HG03045 (cell line): ENCODE results near the gene PDLIM5.
"Not testable (repeated sequence)": the region's sequence is repeated elsewhere in the genome, so short reads cannot be mapped to it uniquely, and the experiment has no call there.

ENCODE experiments used
- ATAC-seq: cut with Tn5 transposase; IDR thresholded peaks from one replicate; pipeline ENCODE4 v1.9.1; 2021; ENCODE audit warnings: mild to moderate bottlenecking, moderate library complexity; ENCODE audit not compliant: unreplicated experiment

PDLIM5 gene

GRCh38 chr4:94639298-94639697 is 187.6 kb downstream of the PDLIM5 start:
- ATAC-seq = no peak

DNA sequence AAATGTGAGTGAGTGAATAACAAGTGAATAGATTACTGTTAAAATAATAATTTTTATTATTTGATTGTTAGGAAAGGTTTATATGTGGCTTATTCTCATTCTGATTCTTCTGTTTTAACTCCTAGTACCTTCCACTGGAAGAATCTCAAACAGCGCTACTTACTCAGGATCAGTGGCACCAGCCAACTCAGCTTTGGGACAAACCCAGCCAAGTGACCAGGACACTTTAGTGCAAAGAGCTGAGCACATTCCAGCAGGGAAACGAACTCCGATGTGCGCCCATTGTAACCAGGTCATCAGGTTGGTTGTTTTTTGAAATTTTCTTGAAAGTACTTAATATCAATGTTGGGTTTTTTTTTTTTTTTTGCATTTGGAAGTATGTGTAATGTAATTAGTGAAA is 188.4 kb downstream of the PDLIM5 start:
- no peak for ATAC-seq

GRCh38 chr4:94641702-94642560 is 190.2 kb downstream of the PDLIM5 start:
- ATAC-seq = no peak

DNA sequence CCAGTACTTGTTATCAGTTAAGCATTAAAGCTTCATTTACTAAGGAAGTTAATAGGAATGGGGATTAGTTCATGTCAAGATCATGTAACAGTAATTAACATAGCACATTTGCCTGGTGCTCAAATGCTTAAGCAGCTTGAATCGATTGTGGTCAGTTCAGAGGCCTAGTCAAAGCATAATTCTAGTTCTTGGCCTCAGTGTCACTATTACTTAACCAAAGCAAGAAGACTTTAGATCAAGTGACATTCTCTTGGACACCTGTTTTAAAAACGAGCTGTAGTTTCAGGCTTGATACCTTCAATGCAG is 190.8 kb downstream of the PDLIM5 start:
- no peak for ATAC-seq

DNA sequence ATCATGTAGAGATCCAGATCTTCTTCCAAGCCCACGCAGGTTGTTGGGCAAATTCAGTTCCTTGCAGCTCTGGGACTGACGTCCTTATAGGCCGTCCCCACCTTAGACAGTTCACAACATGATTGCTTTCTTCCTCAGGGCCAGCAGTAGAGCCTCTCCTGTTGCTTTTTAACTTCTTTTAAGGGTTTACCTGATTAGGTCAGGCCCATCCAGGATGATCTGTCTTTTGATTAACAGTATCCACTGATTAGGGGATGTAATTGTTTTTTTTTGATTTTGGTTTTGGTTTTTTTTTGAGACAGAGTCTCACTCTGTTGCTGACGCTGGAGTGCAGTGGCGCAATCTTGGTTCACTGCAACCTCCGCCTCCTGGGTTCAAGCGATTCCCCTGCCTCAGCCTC is 197.0 kb downstream of the PDLIM5 start:
- ATAC-seq = no peak

DNA sequence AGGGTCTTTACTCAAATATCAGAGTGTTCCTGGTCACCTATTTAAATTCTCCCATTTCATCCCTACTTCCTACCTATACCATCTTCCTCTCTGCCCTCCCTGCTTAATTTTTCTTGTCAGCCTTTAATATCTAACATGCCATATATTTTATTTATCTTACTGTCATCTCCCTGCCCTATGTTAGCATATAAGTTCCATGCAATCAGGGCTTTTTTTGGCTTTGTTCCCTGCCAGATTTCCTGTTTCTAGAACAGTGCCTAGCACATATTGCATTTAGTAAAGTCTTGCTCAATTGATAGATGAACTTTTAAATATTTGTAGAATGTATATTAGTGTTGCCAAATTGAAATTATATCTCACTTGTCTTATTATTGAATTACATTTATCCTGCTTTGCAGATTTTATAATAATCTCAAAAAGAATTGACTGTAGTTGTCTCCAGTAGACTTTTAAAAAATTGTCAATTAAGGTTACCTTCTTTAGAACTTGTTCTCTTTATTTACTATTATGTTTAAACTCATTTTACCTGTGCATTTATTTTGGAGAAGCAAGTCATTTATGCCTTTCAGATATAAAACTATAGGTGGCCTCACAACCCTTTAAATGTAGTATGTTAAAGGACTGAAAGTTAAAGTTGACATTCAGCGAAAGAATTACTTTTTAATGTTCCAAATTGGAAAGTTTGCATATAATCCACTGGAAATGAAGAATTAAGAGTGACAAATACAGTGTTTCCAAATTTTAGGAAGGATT is 197.8 kb downstream of the PDLIM5 start:
- no peak for ATAC-seq

- ATAC-seq = no peak
Measured at GRCh38 chr4:94650134-94650495, 198.4 kb downstream of the PDLIM5 start.

GRCh38 chr4:94650690-94651089 is 198.9 kb downstream of the PDLIM5 start:
- ATAC-seq = no peak

DNA sequence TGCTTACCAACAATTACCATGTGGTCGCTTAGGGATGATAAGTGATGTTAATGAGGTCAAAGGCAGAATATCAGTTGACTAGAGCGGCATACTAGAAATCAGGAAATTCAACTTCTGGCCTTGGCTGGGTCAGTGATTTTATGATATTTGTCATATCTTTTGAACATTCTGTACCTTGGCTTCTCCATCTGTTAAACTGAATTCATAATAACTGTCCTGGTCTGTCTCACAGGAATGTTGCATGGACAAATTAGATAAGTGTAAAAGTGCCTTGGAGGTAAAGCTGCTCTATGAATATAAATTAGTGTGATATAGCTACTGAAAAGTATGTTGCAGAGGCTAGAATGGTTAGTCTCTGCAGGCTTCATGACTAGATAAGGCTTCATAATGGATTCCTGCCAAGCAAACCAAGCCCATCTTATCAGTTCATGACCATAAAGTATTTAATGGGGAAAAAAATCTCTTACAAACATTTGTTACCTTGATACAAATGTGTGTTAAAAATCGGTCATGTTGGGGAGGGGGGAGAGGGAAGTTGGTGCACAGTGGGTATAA is 201.4 kb downstream of the PDLIM5 start:
- ATAC-seq = no peak

DNA sequence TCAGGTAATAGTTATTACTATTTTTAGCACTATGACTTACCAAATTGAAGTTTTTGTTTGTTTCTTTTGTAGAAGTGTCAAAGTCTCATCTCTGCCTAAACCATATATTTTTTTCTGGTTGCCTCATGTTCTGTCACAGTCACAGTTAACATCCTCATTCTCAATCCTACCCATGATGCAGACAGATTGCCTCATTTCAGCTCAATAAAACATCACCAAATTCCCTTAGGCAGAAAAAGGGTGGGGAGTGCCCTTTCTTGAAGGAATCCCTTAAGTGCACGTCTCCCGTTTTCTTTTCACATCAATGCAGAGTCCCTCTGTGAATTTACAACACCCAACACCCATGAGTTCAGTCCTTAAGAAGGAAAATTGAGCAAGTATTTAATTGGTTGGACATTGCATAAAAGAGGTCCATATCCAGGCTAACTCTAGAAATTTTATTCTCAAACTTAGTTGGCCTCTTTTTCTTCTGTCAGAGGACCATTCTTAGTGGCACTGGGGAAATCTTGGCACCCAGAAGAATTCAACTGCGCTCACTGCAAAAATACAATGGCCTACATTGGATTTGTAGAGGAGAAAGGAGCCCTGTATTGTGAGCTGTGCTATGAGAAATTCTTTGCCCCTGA is 202.4 kb downstream of the PDLIM5 start:
- no peak for ATAC-seq

DNA sequence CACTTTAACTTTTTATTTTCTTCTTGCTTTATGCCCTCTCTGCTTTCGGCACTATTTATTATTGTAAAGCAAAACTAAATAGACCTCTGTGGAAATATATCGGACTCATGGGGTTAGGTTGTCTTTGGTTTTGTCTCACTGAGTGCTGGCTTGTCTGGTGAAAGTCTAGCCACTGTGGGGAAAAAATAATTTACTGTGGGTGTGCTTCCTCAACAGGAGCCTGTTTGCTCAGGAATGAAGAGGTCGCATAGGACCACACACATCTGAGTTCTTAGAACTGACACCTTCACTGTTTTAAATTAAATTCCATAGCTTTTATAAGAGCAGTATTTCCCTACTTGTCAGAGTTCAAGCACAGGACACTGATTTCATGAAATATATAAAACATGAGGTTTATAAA is 203.0 kb downstream of the PDLIM5 start:
- ATAC-seq = no peak

GRCh38 chr4:94660614-94661013 is 208.9 kb downstream of the PDLIM5 start:
- no peak for ATAC-seq

DNA sequence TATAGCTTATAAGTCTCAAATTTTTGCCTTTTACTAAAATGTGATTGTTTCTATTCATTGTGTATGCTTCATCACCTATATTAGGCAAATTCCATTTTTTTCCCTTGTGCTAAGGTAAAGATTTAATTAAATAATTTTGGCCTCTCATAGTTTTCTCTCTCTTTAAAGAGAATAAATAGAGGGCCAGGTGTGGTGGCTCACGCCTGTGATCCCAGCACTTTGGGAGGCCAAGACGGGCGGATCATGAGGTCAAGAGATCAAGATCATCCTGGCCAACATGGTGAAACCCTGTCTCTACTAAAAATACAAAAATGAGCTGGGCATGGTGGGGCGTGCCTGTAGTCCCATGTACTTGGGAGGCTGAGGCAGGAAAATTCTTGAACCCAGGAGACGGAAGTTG is 213.3 kb downstream of the PDLIM5 start:
- not testable (repeated sequence) for ATAC-seq

DNA sequence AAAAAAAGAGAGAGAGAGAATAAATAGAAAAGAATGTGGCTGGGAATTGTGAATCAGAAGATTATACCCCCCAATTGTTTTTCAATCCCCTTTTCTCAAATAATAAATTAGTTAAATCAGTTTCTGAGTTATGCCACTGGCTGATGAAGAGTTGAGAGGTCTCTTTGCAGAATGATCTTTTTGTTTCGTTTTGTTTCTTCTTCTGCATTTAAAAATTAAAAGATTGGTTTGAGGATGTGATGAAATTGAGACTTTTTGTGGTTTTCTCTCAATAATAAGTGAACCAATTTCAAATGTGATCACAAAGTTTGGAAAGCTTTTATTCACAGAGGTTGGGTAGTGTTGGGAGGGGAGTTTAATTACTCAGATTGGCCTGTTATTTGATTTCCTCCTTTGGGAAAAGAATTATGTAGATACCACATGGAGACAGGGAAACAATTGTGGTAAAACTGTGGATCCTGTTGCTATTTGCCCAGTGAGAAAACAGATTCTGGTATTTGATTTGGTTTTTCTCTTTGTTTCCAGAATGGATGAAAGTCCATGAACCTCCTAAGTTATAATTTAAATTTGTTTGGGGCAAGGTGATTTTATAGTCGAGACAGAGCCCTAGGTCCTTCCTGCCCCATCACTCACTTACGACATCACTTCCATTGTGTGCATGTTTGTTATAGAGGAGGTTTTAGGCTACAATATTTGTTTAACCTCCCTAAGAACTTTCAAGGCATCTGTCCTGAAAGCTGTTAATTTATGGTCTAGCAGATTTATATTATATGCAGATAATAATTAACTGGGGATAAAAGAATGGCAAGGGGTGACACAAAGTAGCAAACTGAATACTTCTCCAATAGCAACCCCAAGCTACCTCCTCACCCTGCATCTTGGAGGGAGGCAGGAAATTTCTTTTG is 214.0 kb downstream of the PDLIM5 start:
- ATAC-seq = no peak

GRCh38 chr4:94668724-94669123 is 217.0 kb downstream of the PDLIM5 start:
- ATAC-seq = no peak

DNA sequence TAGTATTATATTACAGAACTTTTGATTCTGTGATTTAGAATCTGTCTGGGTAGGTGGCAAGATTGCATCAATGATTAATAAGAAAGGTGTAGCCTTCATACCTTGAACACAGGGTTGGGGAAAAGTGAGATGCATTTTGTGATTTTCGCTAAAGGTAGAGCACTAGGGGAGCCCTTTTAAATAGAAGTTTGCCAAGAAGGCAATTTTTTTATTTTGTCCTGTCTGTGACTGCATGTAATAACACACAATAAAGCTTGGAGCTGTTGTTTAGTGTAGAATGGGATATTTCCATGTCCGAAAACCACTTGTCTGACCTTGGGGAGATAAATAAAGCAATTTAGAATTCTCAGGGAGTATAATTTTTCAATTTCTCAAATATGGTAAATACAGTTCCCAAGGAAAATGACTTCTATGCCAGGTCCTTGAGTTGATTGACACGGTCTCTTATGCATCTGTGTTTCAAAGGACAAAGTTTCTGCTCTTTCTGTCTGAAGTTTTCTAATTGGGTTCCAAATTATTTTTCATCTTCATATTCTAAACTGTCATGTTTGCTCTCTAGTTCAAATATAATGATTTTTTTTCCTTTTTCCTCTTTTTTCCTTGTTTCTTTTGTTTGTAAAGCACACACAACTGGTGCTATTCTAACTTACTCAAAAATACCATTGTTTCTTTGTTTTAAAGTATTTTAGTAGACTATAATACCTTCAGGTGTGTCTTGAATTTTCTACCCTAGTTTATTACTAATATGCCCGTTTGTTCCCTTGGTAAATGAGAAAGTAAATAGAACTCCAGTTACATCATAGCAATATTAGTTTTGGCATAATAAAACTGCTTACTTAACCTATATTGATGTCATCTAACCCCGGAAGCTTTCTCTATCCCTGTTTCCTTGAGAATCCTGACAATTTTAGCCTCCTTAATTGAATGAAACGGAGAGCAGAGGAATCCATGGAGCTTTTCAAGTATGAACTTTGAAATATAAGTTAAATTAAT is 218.2 kb downstream of the PDLIM5 start:
- ATAC-seq = no peak

DNA sequence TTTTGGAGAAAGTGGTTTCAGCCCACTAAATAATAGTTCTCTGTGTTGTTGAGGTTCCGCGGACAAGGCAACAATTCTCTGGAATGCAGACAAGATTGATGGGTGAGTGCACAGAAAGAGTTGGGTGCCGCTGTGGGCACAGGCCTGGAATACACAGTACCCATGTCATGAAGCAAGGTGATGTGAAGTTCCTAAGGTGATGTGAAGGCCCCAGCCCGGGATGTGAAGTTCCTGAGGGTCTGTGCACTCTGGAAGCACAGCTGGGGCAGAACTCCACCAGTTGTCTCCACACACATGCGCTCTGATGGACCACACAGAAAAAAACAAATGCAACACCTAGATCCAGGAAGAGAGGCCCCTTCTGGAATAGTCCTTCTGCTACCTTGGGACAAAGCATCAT is 219.4 kb downstream of the PDLIM5 start:
- ATAC-seq = no peak

- no peak for ATAC-seq
Measured at GRCh38 chr4:94673961-94674360, 222.2 kb downstream of the PDLIM5 start.

- ATAC-seq = no peak
Measured at GRCh38 chr4:94676970-94677369, 225.2 kb downstream of the PDLIM5 start.

DNA sequence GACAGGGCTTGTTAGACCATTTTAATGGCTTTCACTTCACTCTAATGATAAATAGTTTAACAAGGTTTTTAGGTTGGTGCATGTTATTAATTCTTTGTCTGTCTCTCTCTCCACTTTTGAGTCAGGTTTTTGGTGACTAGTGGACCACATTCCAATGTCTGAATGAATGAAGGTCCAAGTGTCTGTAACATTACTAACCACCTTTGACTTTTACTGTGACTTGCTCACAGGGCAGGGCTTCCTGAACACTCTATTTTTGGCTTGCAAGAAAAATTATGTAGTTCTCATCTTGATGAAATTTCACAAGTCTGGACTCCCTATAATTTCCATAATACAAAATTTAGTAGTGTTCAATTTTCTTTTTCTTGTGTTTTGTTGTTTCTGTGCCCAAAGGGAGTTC is 227.2 kb downstream of the PDLIM5 start:
- ATAC-seq = no peak
